OCI-LY3 (cell line): Measurements from ENCODE around the gene TTLL10.

Source experiments
- EZH2phosphoT487 ChIP-seq: fragments of 200-600 bp; shearing (Covaris generic); IDR thresholded peaks from 2 replicates; pipeline ENCODE4 v1.6.1; 2018; ENCODE audit warnings: antibody characterized with exemption, mixed run types, low read depth
- TF ChIP-seq, protein P1 (sequence below): fragments of 200-600, 300-600 bp; sonication (generic); IDR thresholded peaks from 2 replicates; pipeline ENCODE4 v1.5.1; 2014; ENCODE audit warnings: antibody characterized with exemption, low read length, low read depth

DNA sequence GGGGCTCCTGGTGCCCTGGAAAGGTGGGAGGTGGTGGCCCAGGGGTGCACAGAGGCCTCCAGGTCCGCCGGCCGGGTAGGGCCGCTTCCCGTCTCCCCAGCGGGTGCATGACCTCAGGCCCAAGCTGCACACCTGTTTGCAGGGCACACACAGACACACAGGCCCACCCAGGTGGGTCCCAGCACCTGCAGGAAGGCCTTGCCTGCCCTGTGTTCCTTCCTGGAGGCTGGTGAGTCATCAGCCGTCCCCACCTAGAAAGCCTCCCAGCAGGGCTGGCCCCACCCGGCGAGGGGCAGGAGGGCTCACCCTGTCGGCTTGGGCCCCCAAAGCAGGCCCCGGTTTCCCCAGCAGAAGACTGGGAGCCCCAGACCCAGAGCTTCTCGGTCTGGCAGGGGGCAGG lies 23.6 kb upstream of the TTLL10 start:
- TF ChIP-seq, protein P1, sequence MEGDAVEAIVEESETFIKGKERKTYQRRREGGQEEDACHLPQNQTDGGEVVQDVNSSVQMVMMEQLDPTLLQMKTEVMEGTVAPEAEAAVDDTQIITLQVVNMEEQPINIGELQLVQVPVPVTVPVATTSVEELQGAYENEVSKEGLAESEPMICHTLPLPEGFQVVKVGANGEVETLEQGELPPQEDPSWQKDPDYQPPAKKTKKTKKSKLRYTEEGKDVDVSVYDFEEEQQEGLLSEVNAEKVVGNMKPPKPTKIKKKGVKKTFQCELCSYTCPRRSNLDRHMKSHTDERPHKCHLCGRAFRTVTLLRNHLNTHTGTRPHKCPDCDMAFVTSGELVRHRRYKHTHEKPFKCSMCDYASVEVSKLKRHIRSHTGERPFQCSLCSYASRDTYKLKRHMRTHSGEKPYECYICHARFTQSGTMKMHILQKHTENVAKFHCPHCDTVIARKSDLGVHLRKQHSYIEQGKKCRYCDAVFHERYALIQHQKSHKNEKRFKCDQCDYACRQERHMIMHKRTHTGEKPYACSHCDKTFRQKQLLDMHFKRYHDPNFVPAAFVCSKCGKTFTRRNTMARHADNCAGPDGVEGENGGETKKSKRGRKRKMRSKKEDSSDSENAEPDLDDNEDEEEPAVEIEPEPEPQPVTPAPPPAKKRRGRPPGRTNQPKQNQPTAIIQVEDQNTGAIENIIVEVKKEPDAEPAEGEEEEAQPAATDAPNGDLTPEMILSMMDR, result no peak
- no peak for TF ChIP-seq EZH2phosphoT487
